Right lobe of liver (tissue), 4 donors: Measurements from ENCODE around the gene ADARB2.

ENCODE experiments used
- CTCF ChIP-seq, 4 donors: fragments of 200-600 bp in 3 of 4; fragments of 450-650 bp in 1 of 4; IDR thresholded peaks; one replicate each; pipeline versions ENCODE4 v1.5.1 to v1.8.0; 2016 to 2022; ENCODE audit warnings: antibody characterized with exemption in 4 of 4, mild to moderate bottlenecking in 2 of 4
- POLR2A ChIP-seq: fragments of 450-650 bp; IDR thresholded peaks from one replicate; pipeline ENCODE4 v1.6.1; 2017; ENCODE audit warnings: antibody characterized with exemption, mild to moderate bottlenecking
- donor health status: DM: no; HTN: no; CAD: no.
- donor health status: DM: no; HTN: no; CAD: no.
- donor health status: DM: no; HTN: yes; CAD: no.

DNA sequence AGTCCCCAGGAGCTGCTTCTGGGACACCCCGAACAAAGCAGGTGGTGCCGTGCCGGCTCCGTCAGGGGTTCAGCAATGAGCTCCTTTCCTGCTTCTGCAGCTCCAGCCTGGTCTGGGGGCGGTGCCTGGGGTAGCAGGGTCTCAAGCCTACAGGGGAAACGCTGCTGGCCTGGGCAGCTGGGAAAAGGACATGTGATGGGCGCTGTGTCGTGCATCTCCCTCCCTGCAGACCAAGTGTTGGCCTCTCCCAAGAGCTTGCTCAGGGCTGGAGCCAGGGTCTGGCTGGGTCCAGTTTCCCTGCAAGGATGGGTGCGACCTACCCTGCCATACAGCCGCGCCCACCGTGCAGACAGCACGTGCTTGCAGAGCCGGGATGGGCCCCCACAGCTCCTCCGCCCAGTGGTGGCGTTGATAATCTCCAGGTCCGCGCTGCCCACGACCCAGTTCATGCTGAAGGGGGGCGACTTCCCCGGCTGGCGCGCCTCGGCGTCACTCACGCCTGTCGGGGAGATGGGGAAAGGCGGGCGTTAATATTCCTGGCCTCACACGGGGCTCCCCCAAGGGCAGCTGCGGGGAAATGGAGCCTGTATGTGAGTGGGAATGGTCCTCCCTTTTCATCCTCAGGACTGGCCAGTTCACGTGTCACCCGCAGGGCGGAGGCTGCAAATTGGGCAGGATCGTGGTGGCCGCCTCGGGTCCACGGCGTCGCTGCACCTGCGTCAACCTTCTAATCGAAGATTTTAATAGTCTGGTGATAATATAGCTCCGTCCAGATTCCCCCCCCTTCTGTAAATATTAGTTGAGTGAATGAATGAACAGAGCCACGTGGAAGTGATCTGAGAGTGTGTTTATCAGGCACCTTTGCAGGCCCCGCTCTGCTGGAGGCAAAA lies 552.5 kb downstream of the ADARB2 start:
- TF ChIP-seq POLR2A, result no peak
- TF ChIP-seq CTCF (IDR thresholded peaks at IDR 0.05), result no peak
